DND-41 (cell line): ENCODE results near the gene KMT5B.

Experiments used
- ATAC-seq: fragments of 200-7000 bp; cut with Tn5 transposase; 3 replicates; pipeline ENCODE4 v1.9.1; 2021; ENCODE audit warnings: low read depth; ENCODE audit not compliant: insufficient read depth
- DNase-seq: peaks from one replicate; pipeline ENCODE4 v3.0.0-alpha.2; 2020
- H2AFZ ChIP-seq: 2 replicates; pipeline ENCODE4 v1.6.0; 2012; ENCODE audit warnings: low read depth, low read length
- H3K27ac ChIP-seq: 2 replicates; pipeline ENCODE4 v1.5.1; 2012; ENCODE audit warnings: low read length, inconsistent platforms
- H3K27me3 ChIP-seq: fragments of 200-600 bp; sonication (generic); 2 replicates; pipeline ENCODE4 v1.6.0; 2012; ENCODE audit warnings: low read length, mild to moderate bottlenecking, inconsistent platforms; ENCODE audit not compliant: insufficient read depth, poor library complexity
- H3K36me3 ChIP-seq: 2 replicates; pipeline ENCODE4 v1.5.1; 2012; ENCODE audit warnings: low read length, inconsistent platforms; ENCODE audit not compliant: insufficient read depth
- H3K4me1 ChIP-seq: 2 replicates; pipeline ENCODE4 v1.5.1; 2012; ENCODE audit warnings: mild to moderate bottlenecking, low read length; ENCODE audit not compliant: insufficient read depth
- H3K4me2 ChIP-seq: 2 replicates; pipeline ENCODE4 v1.6.0; 2012; ENCODE audit warnings: mild to moderate bottlenecking, moderate library complexity, low read length, inconsistent platforms; ENCODE audit not compliant: insufficient read depth
- H3K4me3 ChIP-seq, 2 experiments: fragments of 200-600 bp in 1 of 2; shearing (Covaris generic) in 1 of 2; 2 replicates each; pipeline ENCODE4 v1.5.1; 2012 to 2016; ENCODE audit warnings: inconsistent platforms in 2 of 2, low read length in 2 of 2, mild to moderate bottlenecking in 2 of 2, low read depth in 1 of 2, moderate library complexity in 1 of 2
- H3K79me2 ChIP-seq: 2 replicates; pipeline ENCODE4 v1.6.0; 2012; ENCODE audit warnings: low read length, inconsistent platforms; ENCODE audit not compliant: insufficient read depth
- H3K9ac ChIP-seq: 2 replicates; pipeline ENCODE4 v1.6.0; 2012; ENCODE audit warnings: low read depth, mild to moderate bottlenecking, inconsistent platforms, low read length, moderate library complexity
- H3K9me3 ChIP-seq: 2 replicates; pipeline ENCODE4 v1.5.1; 2012; ENCODE audit warnings: low read length, moderate library complexity, mild to moderate bottlenecking, inconsistent platforms; ENCODE audit not compliant: insufficient read depth, severe bottlenecking
- H4K20me1 ChIP-seq: 2 replicates; pipeline ENCODE4 v1.6.0; 2012; ENCODE audit warnings: low read length; ENCODE audit not compliant: insufficient read depth
- EZH2 ChIP-seq: IDR thresholded peaks from 3 replicates; pipeline ENCODE4 v1.6.1; 2012; ENCODE audit warnings: borderline replicate concordance, low read depth, mild to moderate bottlenecking, moderate library complexity, low read length, inconsistent platforms; ENCODE audit not compliant: severe bottlenecking
- TF ChIP-seq, protein P1 (sequence below): IDR thresholded peaks from 2 replicates; pipeline ENCODE4 v1.5.1; 2012; ENCODE audit warnings: borderline replicate concordance, low read length, moderate library complexity, mild to moderate bottlenecking; ENCODE audit not compliant: poor library complexity, severe bottlenecking; ENCODE audit errors: extremely low read depth

KMT5B gene

DNA sequence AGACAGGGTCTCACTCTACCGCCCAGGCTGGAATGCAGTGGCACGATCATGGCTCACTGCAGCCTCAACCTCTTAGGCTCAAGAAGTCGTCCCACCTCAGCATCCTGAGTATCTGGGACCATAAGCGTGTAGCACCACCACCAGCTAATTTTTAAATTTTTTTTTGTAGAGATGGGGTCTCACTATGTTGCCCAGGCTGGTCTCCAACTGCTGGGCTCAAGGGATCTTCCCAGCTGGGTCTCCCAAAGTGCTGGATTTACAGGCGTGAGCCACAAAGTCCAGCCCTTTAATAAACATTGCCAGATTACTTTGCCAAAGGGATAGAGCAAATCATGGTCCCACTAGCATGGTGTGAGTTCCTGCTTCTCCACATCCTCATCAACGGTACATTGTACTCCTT lies 45.6 kb downstream of the KMT5B start:
- ATAC-seq: no peak
- no peaks in the 10 kb centered on the region for H3K27me3 ChIP-seq
- no peak overlapping the region for H3K4me2 ChIP-seq
- no peaks in the 10 kb centered on the region for H3K4me1 ChIP-seq
- no peak overlapping the region for H2AFZ ChIP-seq
- no peak for TF ChIP-seq EZH2
- TF ChIP-seq, protein P1, sequence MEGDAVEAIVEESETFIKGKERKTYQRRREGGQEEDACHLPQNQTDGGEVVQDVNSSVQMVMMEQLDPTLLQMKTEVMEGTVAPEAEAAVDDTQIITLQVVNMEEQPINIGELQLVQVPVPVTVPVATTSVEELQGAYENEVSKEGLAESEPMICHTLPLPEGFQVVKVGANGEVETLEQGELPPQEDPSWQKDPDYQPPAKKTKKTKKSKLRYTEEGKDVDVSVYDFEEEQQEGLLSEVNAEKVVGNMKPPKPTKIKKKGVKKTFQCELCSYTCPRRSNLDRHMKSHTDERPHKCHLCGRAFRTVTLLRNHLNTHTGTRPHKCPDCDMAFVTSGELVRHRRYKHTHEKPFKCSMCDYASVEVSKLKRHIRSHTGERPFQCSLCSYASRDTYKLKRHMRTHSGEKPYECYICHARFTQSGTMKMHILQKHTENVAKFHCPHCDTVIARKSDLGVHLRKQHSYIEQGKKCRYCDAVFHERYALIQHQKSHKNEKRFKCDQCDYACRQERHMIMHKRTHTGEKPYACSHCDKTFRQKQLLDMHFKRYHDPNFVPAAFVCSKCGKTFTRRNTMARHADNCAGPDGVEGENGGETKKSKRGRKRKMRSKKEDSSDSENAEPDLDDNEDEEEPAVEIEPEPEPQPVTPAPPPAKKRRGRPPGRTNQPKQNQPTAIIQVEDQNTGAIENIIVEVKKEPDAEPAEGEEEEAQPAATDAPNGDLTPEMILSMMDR: no peak
- peaks cover 85% of the 10 kb centered on the region for H3K36me3 ChIP-seq
- no peak overlapping the region for H3K27ac ChIP-seq
- H3K9me3 ChIP-seq: no peaks in the 10 kb centered on the region
- H4K20me1 ChIP-seq: no peaks in the 10 kb centered on the region
- H3K9ac ChIP-seq: no peak overlapping the region
- DNase-seq: no peak
- H3K4me3 ChIP-seq: no peak overlapping the region
- no peaks in the 10 kb centered on the region for H3K79me2 ChIP-seq

DNA sequence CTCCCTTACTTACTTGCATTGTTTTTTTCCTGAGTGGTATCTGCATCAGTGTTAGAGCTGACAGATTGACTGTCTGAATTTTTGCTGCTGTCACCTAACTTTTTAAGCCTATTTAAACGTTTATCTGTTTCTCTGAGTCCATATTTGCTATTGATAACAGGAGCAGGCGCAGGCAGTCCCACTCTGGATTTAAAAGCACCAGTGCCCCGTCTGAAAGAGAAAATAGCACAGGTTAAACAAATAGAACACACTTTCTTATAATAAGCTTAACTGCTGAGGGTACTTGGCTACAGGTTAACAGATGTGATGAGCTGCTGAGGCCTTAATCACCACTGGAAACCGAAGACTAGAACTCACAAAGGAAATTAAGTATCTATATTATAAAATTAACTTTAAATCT lies 46.1 kb downstream of the KMT5B start:
- Histone ChIP-seq H3K36me3 (peaks cover 81% of the 10 kb centered on the region), H3K4me3 (no peak overlapping the region), H3K9ac (no peak overlapping the region), H3K4me1 (no peaks in the 10 kb centered on the region), H3K27me3 (no peaks in the 10 kb centered on the region), H3K9me3 (no peaks in the 10 kb centered on the region), H3K27ac (no peak overlapping the region), H3K4me2 (no peak overlapping the region), H4K20me1 (no peaks in the 10 kb centered on the region), H3K79me2 (no peaks in the 10 kb centered on the region), H2AFZ (no peak overlapping the region)
- no peak for ATAC-seq
- DNase-seq: no peak
- TF ChIP-seq EZH2: no peak
- TF ChIP-seq, protein P1: no peak

DNA sequence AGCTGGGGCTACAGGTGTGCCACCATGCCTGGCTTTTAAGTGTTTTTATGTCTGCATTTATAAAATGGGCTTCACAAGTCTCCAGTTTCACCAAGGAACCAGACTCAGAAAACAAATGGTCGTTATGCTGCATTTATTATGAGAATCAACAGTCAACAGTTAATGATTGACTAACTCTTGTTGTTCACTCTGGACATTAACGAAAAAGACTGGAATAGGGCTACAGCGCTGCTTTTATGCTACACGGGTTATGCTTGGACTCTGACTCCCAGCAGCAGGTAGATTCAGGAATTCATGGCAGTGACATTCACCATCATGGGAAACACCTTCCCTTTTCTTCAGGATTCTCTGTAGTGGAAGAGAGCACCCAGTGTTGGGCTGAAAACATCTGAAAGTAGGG lies 47.5 kb downstream of the KMT5B start:
- H3K36me3 ChIP-seq: peaks cover 69% of the 10 kb centered on the region
- H3K4me1 ChIP-seq: no peaks in the 10 kb centered on the region
- H3K4me2 ChIP-seq: no peak overlapping the region
- ATAC-seq (no peak), DNase-seq (no peak)
- no peak overlapping the region for H3K27ac ChIP-seq
- H3K27me3 ChIP-seq: no peaks in the 10 kb centered on the region
- H3K79me2 ChIP-seq: no peaks in the 10 kb centered on the region
- no peak overlapping the region for H2AFZ ChIP-seq
- no peak overlapping the region for H3K4me3 ChIP-seq
- no peak overlapping the region for H3K9ac ChIP-seq
- TF ChIP-seq, protein P1: no peak
- no peak for TF ChIP-seq EZH2
- no peaks in the 10 kb centered on the region for H4K20me1 ChIP-seq
- no peaks in the 10 kb centered on the region for H3K9me3 ChIP-seq

DNA sequence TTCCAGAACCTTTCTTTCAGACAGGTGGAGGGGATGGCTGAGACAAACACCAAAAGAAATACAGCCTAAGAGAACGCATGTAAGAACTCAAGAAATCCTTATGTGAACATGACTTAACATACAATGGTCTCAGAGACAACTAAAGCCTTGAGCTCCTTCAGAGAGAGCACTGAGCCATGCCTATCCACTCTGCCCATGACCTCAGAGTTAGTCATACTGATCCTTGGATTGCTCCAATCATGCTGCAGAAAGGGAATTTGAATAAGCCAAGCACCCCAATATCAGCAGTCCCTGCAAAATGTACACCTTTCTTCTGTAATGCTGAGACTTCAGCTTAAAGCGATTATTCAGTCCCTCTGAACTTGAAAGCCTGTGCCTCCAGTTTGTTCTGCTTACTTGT lies 48.7 kb downstream of the KMT5B start:
- H3K9ac ChIP-seq: no peak overlapping the region
- DNase-seq (no peak), ATAC-seq (no peak)
- peaks cover 57% of the 10 kb centered on the region for H3K36me3 ChIP-seq
- no peaks in the 10 kb centered on the region for H4K20me1 ChIP-seq
- H3K27ac ChIP-seq: no peak overlapping the region
- no peaks in the 10 kb centered on the region for H3K79me2 ChIP-seq
- no peaks in the 10 kb centered on the region for H3K4me1 ChIP-seq
- TF ChIP-seq EZH2: no peak
- TF ChIP-seq, protein P1: no peak
- no peak overlapping the region for H2AFZ ChIP-seq
- H3K4me3 ChIP-seq: no peak overlapping the region
- no peaks in the 10 kb centered on the region for H3K27me3 ChIP-seq
- no peak overlapping the region for H3K4me2 ChIP-seq
- H3K9me3 ChIP-seq: no peaks in the 10 kb centered on the region
